Mononuclear cell (primary cell): ENCODE results near the gene PPP1R14C. TPM values are rescaled to one million over a fixed set of nuclear protein-coding genes. Genes with fewer than 3 reads are reported as not detected.
"Not testable (repeated sequence)": the region's sequence is repeated elsewhere in the genome, so short reads cannot be mapped to it uniquely, and the experiment has no call there.

Experiments used
- H3K27me3 ChIP-seq: 2 replicates; pipeline ENCODE4 v1.6.0; 2011; ENCODE audit warnings: low read length, control low read depth; ENCODE audit not compliant: insufficient read depth
- H3K4me1 ChIP-seq: 2 replicates; pipeline ENCODE4 v1.5.1; 2011; ENCODE audit warnings: mild to moderate bottlenecking, low read length, control low read depth; ENCODE audit not compliant: insufficient read depth
- H3K4me3 ChIP-seq: 2 replicates; pipeline ENCODE4 v1.5.1; 2011; ENCODE audit warnings: mild to moderate bottlenecking, low read length, moderate library complexity
- H3K9me3 ChIP-seq: 2 replicates; pipeline ENCODE4 v1.5.1; 2011; ENCODE audit warnings: low read depth, mild to moderate bottlenecking, control low read depth, low read length
- total RNA-seq: library from RNA; depleted of rRNA; stranded (reverse); fragments of >200 nt; gene quantifications from one replicate; pipeline ENCODE4 v1.2.3, GENCODE V29; 2012

The PPP1R14C gene
- total RNA-seq, 1 donor: 0.21 TPM

DNA sequence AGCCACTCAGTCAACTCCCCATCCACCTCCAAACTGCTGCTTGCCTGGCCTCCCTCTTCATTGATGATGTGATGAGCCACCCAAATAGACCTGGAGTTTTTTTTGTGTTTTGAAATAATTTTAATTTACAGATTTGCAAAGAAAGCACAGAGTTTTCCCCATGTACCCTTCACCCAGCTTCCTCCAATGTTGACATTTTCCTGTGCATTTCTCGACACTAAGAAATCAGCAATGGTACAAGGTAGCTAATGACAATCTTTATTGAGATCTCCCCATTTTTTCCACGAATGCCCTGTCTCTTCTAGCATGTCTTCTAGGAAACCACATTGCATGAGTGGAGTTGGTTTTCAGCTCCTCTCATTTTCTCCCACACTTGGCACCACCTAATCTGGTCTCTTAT, 30.1 kb downstream of the PPP1R14C start:
- Histone ChIP-seq H3K9me3 (no peaks in the 10 kb centered on the region), H3K4me3 (no peak overlapping the region), H3K4me1 (no peaks in the 10 kb centered on the region), H3K27me3 (no peaks in the 10 kb centered on the region)

DNA sequence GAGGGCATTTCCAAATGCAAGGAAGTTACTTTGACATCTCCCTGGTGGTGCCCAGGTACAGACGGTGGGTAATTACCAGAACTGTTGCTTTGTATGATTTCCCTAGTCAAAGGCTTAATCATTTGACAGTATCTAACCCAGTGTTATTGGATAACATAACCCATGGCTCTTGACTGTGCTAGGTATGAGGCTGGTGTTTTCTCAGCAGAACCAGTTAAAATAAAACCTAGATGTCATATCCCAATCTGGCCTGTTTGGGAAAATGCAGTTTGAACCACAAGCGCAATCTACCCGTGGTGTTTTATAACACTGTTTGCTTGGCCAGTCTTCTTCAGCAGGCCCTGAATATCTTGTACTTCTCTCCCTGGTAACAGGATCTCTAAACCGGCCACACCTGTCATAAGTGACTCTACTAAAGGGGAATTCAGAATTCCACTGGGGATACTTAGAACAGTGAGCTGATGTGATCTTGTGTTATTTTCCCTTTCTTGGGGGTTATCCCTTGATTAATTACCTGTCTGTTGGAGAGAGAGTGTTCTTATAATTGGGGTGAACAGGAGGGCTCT, 32.8 kb downstream of the PPP1R14C start:
- Histone ChIP-seq H3K4me1 (no peaks in the 10 kb centered on the region), H3K9me3 (no peaks in the 10 kb centered on the region), H3K27me3 (no peaks in the 10 kb centered on the region), H3K4me3 (no peak overlapping the region)

DNA sequence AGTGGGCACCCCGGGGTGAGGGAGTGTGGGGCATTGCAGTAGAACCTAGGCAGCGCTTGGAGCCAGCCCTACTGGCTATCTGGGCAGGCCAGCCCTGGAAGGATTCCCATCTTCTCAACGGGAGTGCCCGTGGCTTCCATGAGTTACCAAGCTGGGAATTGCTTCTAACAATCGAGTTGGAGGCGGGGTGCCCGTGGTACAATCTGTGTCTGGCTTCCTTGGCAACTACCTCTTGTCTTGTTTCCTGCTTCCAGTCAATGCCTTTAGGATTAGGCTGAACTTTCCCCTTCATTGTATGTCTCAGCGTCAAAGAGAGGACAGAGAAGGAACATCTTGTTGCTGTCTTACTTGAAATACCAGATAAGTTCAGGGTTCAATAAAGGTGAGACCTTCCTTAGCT, 33.3 kb downstream of the PPP1R14C start:
- no peaks in the 10 kb centered on the region for H3K9me3 ChIP-seq
- no peaks in the 10 kb centered on the region for H3K27me3 ChIP-seq
- H3K4me3 ChIP-seq: no peak overlapping the region
- no peaks in the 10 kb centered on the region for H3K4me1 ChIP-seq

DNA sequence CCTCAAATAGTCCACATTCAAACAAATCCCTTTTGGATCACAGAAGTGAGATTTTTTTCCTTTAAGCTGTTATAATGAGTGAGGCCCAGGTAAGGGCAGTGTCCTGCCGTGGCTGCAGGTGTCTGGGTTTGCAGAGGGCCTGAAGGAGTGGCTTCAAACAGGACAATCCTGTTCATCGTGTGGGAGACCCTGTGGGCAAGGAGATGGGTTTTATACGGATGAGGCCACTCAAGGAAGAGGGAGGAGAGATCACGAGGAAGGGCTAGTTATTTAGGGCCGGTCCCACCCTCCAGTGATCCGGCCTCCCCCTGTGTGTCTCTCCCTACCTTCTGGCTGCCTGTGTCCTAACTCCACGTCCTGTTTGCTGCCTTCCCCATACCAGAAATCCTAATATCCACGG, 33.8 kb downstream of the PPP1R14C start:
- no peaks in the 10 kb centered on the region for H3K4me1 ChIP-seq
- H3K27me3 ChIP-seq: no peaks in the 10 kb centered on the region
- H3K9me3 ChIP-seq: no peaks in the 10 kb centered on the region
- H3K4me3 ChIP-seq: no peak overlapping the region

DNA sequence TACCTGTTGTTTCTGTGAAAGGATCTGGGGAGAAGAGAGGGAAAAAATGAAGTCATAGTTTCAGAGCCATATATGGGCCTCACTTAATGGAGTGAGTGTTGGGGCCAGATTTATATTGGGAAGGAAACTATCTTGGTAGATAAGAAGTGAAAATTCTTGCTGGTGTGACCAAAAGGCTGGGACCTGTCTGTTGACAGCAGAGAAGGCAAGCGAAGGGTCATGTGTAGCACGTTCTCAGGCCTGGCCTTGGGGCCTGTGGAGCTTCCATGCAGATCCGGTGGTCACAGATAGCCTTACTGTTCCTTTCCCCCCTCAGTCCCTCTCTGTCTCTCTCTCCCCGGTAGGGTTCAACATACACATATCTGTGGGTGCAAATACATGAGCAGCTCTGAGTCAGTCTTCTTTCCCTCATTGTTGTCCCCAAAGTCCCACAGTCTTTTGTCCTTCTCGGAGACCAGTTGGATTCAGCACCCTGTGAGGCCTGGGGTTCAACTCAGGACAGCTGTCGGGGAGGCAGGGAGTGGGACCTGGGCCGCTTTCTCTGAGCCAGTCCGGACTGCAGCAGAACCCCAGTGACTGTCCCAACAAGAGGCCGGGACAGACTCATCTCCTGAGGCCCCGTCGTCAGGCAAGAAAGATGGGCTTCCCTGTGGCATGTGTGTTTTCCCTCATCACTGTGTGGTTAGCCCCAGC, 34.6 kb downstream of the PPP1R14C start:
- Histone ChIP-seq H3K4me1 (no peaks in the 10 kb centered on the region), H3K4me3 (no peak overlapping the region), H3K27me3 (no peaks in the 10 kb centered on the region), H3K9me3 (no peaks in the 10 kb centered on the region)

DNA sequence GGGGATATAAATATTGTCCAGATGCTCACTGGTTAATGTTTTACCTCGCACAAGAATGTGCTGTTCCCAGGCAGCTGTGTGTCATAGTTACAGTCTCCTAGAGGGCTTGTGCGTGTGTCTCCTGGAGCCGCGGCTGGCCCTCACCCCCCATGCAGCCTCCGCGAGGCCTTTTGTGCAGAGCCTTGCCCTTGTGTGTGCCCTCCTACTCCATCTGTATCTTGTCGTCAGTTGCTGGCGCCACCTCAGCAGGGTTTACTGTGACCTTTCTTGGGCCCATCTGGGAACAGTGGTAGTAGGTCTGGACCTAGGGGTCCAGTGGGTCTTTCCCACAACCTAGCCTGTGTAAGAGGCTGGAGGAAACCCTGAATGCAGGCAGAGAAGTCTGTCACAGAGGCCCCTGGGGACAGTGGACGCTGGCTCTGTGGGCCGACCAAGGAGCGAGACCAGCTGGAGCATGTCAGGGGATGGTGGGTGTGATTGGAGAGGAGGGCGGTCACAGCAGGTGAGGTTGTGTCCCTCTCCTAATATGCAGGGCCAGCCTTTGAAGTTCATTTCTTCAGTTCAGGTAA, 35.2 kb downstream of the PPP1R14C start:
- Histone ChIP-seq H3K4me1 (no peaks in the 10 kb centered on the region), H3K4me3 (no peak overlapping the region), H3K27me3 (no peaks in the 10 kb centered on the region), H3K9me3 (no peaks in the 10 kb centered on the region)

DNA sequence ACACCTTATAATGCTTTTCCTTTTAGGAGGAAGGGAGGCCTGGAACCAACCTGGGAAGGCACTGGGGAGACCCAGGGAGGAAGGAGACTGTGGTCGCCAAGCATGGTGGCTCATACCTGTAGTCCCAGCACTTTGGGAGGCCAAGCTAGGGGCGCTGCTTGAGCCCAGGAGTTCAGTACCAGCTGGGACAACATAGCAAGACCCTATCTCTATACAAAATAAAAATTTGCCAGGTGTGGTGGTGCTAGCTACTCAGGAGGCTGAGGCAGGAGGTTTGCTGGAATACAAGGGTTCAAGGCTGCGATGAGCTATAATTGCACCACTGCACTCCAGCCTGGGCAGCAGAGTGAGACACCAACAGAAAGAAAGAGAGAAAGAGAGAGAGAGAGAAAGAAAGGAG, 36.2 kb downstream of the PPP1R14C start:
- Histone ChIP-seq H3K9me3 (no peaks in the 10 kb centered on the region), H3K27me3 (no peaks in the 10 kb centered on the region), H3K4me3 (no peak overlapping the region), H3K4me1 (no peaks in the 10 kb centered on the region)

DNA sequence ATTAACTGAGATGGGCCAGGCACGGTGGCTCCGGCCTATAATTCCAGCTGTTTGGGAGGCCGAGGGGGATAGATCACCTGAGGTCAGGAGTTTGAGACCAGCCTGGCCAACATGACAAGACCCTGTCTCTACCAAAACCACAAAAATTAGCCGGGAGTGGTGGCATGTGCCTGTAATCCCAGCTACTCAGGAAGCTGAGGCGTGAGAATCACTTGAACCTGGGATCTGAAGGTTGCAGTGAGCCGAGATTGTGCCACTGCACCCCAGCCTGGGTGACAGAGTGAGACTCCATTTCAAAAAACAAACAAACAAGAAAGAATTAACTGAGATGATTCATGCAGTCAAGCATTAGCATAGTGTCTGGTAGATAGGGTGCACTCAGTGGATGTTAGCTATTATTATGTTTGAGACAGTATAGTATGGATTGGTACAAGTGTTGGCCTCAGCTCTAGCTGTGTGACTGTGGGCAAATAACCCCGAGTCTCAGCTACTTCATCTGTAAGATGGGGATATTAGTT, 37.1 kb downstream of the PPP1R14C start:
- not testable (repeated sequence) for H3K4me3 ChIP-seq, H3K27me3 ChIP-seq, H3K9me3 ChIP-seq

DNA sequence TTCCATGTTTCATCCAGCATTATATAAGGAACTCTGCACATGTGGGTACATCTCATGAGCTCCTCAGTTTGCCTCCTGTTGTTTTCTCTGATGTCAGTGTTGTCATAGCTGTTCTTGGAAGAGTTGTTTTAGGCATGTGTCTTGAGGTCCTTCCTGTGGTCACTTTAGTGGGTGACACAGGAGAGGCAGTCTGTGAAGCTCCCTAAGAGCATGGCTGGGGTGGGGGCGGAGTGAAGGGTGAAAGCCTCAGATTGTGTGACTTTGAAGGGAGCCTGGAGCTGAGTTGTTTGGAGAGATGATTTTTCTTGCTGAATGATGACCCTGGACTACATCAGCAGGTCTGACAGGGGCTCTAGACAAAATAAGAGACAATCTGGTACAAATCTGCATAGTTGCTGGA, 37.7 kb downstream of the PPP1R14C start:
- no peak overlapping the region for H3K4me3 ChIP-seq
- H3K4me1 ChIP-seq: peaks cover 7% of the 10 kb centered on the region
- H3K27me3 ChIP-seq: no peaks in the 10 kb centered on the region
- no peaks in the 10 kb centered on the region for H3K9me3 ChIP-seq

More for the DNA sequence above, 37.1 kb downstream of the PPP1R14C start:
- H3K4me1 ChIP-seq: not testable (repeated sequence)

DNA sequence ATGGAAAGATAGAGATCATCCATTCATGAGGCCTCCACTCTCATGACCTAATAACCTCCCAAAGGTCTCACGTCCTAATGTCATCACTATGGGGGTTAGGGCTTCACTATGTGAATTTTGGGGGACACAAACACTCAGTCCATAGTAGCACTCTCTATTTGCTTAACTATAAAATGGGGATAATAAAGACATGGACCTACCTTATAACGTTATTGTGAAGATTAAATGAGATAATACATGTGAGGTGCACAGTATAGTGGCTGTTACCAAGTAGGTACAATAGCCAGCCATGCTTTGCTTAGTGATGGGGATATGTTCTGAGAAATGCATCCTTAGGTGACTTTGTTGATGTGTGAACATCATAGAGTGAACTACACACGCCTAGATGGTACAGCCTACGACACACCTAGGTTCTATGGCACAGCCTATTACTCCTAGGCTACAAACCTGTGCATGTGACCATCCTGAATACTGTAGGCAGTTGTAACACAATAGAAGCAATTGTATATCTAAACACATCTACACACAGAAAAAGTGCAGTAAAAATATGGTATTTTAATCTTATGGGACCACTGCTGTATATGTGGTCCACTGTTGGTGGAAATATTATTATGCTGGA, 39.7 kb downstream of the PPP1R14C start:
- Histone ChIP-seq H3K4me1 (peaks cover 7% of the 10 kb centered on the region), H3K9me3 (no peaks in the 10 kb centered on the region), H3K4me3 (no peak overlapping the region)

DNA sequence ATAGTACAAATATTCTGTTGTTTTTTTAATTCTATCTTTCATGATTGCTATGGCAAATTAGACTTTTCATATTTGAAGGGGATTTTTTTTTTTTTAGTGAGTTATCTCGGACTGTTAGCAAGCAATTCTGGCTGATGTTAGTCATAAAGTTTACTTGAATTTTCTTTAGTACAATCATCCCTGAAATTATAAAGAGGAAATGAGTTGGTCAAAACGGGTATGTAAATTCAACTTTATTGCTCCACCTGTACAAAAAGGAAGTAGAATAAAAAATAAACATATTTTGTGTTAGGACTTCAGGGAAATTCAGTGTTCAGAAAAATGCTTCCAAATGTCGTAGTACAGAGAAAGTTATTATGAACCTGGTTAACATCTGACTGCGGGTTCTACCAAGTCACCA, 40.3 kb downstream of the PPP1R14C start:
- Histone ChIP-seq H3K4me1 (peaks cover 7% of the 10 kb centered on the region), H3K4me3 (no peak overlapping the region), H3K27me3 (no peaks in the 10 kb centered on the region), H3K9me3 (no peaks in the 10 kb centered on the region)

More for the DNA sequence above, 39.7 kb downstream of the PPP1R14C start:
- H3K27me3 ChIP-seq: no peaks in the 10 kb centered on the region

DNA sequence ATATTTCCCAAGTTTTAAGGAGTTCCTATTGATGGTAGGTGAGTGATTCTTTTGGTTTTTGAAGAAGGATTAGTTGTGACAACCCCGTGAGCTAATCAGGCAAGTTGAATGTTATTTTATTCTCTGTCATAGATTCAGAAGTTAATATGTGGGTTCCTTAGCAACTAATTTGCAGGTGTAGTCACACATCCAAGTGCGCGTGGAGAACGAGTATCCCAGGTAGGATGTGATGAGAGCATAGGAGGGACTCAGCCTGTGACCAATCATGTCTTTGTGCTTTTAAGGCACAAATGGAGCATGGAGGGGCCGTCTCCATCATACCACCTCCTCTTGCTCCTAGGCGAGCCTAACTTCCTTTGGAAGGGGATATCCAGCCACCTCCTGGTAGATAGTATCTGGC, 41.1 kb downstream of the PPP1R14C start:
- no peaks in the 10 kb centered on the region for H3K9me3 ChIP-seq
- peaks cover 7% of the 10 kb centered on the region for H3K4me1 ChIP-seq
- H3K27me3 ChIP-seq: no peaks in the 10 kb centered on the region
- no peak overlapping the region for H3K4me3 ChIP-seq

DNA sequence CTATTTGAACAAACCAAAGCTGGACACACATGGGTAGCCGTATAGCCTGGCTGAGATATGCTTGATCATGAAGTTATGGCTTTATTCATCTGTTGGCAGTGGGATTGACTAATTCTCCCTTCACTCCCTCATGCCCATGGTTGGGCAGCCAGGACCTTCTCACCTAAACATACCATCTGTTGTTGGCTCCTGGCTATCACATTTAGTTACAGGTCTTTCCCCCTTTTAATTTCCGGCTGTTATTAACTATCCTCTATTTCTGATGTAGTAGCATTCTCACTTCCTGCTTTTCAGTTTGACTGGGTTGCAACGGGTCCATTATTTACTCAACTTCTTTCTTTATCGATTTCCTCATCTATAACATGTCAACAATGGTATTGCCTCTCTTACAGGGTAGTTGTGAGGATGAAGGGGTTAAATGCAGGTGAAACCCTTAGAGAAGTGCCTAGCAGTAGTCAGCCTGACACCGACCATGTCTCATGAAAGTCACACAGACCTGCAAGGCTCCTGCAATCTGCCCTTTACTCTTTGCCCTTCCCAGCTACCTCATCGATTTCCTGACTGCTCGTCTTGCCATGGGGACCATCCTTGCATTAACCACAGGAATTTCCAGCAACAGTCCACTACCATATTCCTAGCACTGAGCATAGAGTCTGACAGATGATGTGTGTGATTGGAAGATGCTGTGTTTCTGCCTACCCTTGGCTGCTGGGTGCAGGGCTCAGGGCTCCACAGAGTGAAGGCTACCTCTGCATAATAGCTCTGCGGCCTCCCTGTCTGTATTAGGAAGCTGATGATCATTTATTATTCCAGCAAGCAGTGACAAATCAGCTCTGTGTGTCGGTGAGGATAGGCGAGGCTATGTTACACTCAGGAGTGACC, 42.2 kb downstream of the PPP1R14C start:
- no peaks in the 10 kb centered on the region for H3K27me3 ChIP-seq
- H3K4me1 ChIP-seq: peaks cover 7% of the 10 kb centered on the region
- no peaks in the 10 kb centered on the region for H3K9me3 ChIP-seq
- H3K4me3 ChIP-seq: no peak overlapping the region

DNA sequence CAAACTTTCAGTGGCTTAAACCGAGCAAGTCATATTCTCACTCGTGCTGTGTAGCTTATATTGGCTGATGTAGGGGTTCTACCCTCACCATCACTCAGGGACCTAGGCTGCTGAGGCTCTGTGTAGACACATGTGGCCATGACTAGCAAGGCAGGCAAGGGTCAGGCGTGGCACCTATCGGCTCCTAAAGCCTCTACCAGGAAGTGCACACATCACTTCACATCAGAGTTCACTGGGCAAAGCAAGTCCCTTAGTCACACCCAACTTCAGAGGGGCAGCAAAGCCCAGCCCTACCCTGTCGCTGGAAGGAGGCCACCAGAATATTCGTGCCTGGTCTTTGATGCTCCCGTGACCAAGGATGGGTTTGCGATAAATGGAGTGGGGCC, 42.9 kb downstream of the PPP1R14C start:
- Histone ChIP-seq H3K4me3 (no peak overlapping the region), H3K9me3 (no peaks in the 10 kb centered on the region), H3K4me1 (peaks cover 7% of the 10 kb centered on the region), H3K27me3 (no peaks in the 10 kb centered on the region)
